K562 (cell line): ENCODE measurements around the gene SLC25A51. TPM values are rescaled to one million over a fixed set of nuclear protein-coding genes. Genes with fewer than 3 reads are reported as not detected.
A peak's percentile ranks its signal among the peaks of the same experiment; 100 is the strongest.

Experiments used
- ATAC-seq: fragments of 200-7000 bp; cut with Tn5 transposase; 3 replicates; pipeline ENCODE4 v1.9.1; 2020; ENCODE audit warnings: moderate library complexity
- BruUV-seq: library from RNA; stranded (reverse); fragments of 400-500 nt; replicated peaks from 2 replicates; lab custom pipeline; 2021; lab: Mats Ljungman, UMichigan
- CTCF ChIA-PET: fragments of 300-600 bp; formaldehyde crosslinking; extraction: SDS; loops from one replicate; lab custom pipeline; 2021; ENCODE audit warnings: low intra/inter-chr PET ratio; lab: Yijun Ruan, JAX
- POLR2A ChIA-PET: fragments of 300-600, 350-650 bp; sonication (Branson Sonifier 250); formaldehyde crosslinking; extraction: SDS; loops from one replicate; lab custom pipeline; 2021; ENCODE audit warnings: antibody characterized with exemption, inconsistent platforms; lab: Yijun Ruan, JAX
- DNase-seq, 4 experiments: peaks; one replicate each; pipeline versions ENCODE4 v3.0.0 to v3.0.0-alpha.2; 2011 to 2018; ENCODE audit warnings: low spot score in 3 of 4, mixed read lengths in 3 of 4; ENCODE audit errors: extremely low read depth in 1 of 4
- FAIRE-seq: peaks from 2 replicates; lab custom pipeline; 2011; peaks lifted over from hg19 to GRCh38; lab: Jason Lieb, UNC
- H2AFZ ChIP-seq: 2 replicates; pipeline ENCODE4 v1.6.0; 2011; ENCODE audit warnings: low read depth, low read length, control low read depth, inconsistent platforms
- H3K27ac ChIP-seq: fragments of 200-600 bp; 3 replicates; pipeline ENCODE4 v1.8.0; 2011; ENCODE audit warnings: low read depth, mild to moderate bottlenecking, control low read depth, inconsistent platforms, low read length, moderate library complexity, mixed read lengths; ENCODE audit errors: extremely low read depth
- H3K27me3 ChIP-seq, 2 experiments: fragments of 300-600 bp in 1 of 2; 2 replicates in 1 of 2; 3 replicates in 1 of 2; pipeline versions ENCODE4 v1.6.0 to v1.8.0; 2011; ENCODE audit warnings: inconsistent platforms in 2 of 2, low read length in 2 of 2, mild to moderate bottlenecking in 1 of 2, mixed read lengths in 1 of 2, moderate library complexity in 1 of 2; ENCODE audit not compliant: control insufficient read depth in 2 of 2, insufficient read depth in 2 of 2
- H3K36me3 ChIP-seq: fragments of 300-600 bp; 3 replicates; pipeline ENCODE4 v1.8.0; 2011; ENCODE audit warnings: mild to moderate bottlenecking, low read length, inconsistent platforms; ENCODE audit not compliant: control insufficient read depth, insufficient read depth
- H3K4me1 ChIP-seq, 2 experiments: fragments of 200-600 bp in 1 of 2; replicated peaks in 1 of 2; 2 replicates in 1 of 2; 3 replicates in 1 of 2; pipeline versions ENCODE4 v1.5.1 to v1.8.0; 2011; ENCODE audit warnings: inconsistent platforms in 2 of 2, low read length in 2 of 2, mild to moderate bottlenecking in 1 of 2, mixed read lengths in 1 of 2, moderate library complexity in 1 of 2; ENCODE audit not compliant: control insufficient read depth in 2 of 2, insufficient read depth in 2 of 2
- H3K4me2 ChIP-seq: 2 replicates; pipeline ENCODE4 v1.6.1; 2011; ENCODE audit warnings: low read length, control low read depth, inconsistent platforms, mixed read lengths; ENCODE audit not compliant: insufficient read depth
- H3K4me3 ChIP-seq: fragments of 200-600 bp; sonication (generic), shearing (Covaris generic); 2 replicates; pipeline ENCODE4 v1.5.1; 2016; ENCODE audit warnings: control low read depth, inconsistent platforms
- H3K79me2 ChIP-seq: fragments of 200-600 bp; 3 replicates; pipeline ENCODE4 v1.8.0; 2011; ENCODE audit warnings: low read length, inconsistent platforms; ENCODE audit not compliant: control insufficient read depth, insufficient read depth
- H3K9ac ChIP-seq, 2 experiments: 2 replicates each; pipeline versions ENCODE4 v1.6.0 to v1.6.1; 2011; ENCODE audit warnings: low read depth in 2 of 2, low read length in 2 of 2, control low read depth in 1 of 2, inconsistent platforms in 1 of 2, mild to moderate bottlenecking in 1 of 2, mixed read lengths in 1 of 2; ENCODE audit not compliant: insufficient read depth in 1 of 2
- H3K9me1 ChIP-seq: one replicate; pipeline ENCODE4 v1.6.0; 2011; ENCODE audit warnings: inconsistent platforms, mild to moderate bottlenecking, low read length, moderate library complexity; ENCODE audit not compliant: control insufficient read depth, insufficient read depth
- H3K9me3 ChIP-seq: replicated peaks from 2 replicates; pipeline ENCODE4 v1.5.1; 2011; ENCODE audit warnings: low read depth, low read length, inconsistent platforms; ENCODE audit not compliant: control insufficient read depth, insufficient read depth
- H4K20me1 ChIP-seq: replicated peaks from 2 replicates; pipeline ENCODE4 v1.6.1; 2011; ENCODE audit warnings: low read length, inconsistent platforms, mixed read lengths; ENCODE audit not compliant: control insufficient read depth, insufficient read depth
- ELF4 ChIP-seq: fragments of 450-650 bp; formaldehyde crosslinking; IDR thresholded peaks from 2 replicates; pipeline ENCODE4 v1.4.0; 2022; ENCODE audit warnings: missing genetic modification characterization
- KDM1A ChIP-seq, 2 experiments: fragments of 450-650 bp; IDR thresholded peaks; 2 replicates each; pipeline ENCODE4 v1.6.1; 2016; ENCODE audit warnings: mild to moderate bottlenecking in 2 of 2
- MITF ChIP-seq: IDR thresholded peaks from 2 replicates; pipeline ENCODE4 v1.6.1; 2014; ENCODE audit warnings: antibody characterized with exemption
- MTA3 ChIP-seq: fragments of 450-650 bp; formaldehyde crosslinking; IDR thresholded peaks from 2 replicates; pipeline ENCODE4 v1.6.1; 2017; ENCODE audit warnings: mild to moderate bottlenecking, borderline replicate concordance
- PRPF4 ChIP-seq: fragments of 200-400 bp; formaldehyde crosslinking; IDR thresholded peaks from one replicate; pipeline ENCODE4 v1.6.1; 2017; ENCODE audit warnings: low read length, low read depth, mild to moderate bottlenecking; ENCODE audit not compliant: insufficient read depth, poor library complexity, severe bottlenecking
- TEAD1 ChIP-seq, 2 experiments: fragments of 450-650 bp in 1 of 2; sonication (generic) in 1 of 2; formaldehyde crosslinking; IDR thresholded peaks; 2 replicates each; pipeline versions ENCODE4 v1.4.0 to v1.8.0; 2020 to 2022; ENCODE audit warnings: mild to moderate bottlenecking in 2 of 2, missing genetic modification reagents in 1 of 2
- in situ Hi-C: fragments of 300-500 bp; cut with MboI; formaldehyde crosslinking; loops from 4 replicates; pipeline ENCODE4 v1.15.0; 2018; ENCODE audit warnings: inconsistent platforms, mixed read lengths
- intact Hi-C: fragments of 100-400 bp; cut with micrococcal nuclease; formaldehyde crosslinking; loops from 2 replicates; pipeline ENCODE4 v1.14.2; 2022
- polyA plus RNA-seq, 8 experiments: library from polyadenylated mRNA; depleted of rRNA in 4 of 8; stranded (reverse) in 5 of 8; unstranded in 3 of 8; fragments of >200 nt; fragmentation: Nextera tagmentation in 2 of 8; fragmentation: Illumina TruSeq in 1 of 8; extraction: Ambion mirVana in 2 of 8; extraction: Trizol in 1 of 8; gene quantifications; 2 replicates each; pipeline versions ENCODE4 v1.2.1 to v1.2.3, GENCODE V29; 2011 to 2014; ENCODE audit warnings: inconsistent platforms in 1 of 8, missing spikeins in 1 of 8
- total RNA-seq, 7 experiments: library from RNA; depleted of rRNA in 6 of 7; stranded (reverse); fragments of >200 nt in 6 of 7; fragmentation: Illumina TruSeq in 2 of 7; extraction: Trizol in 2 of 7; gene quantifications; 2 replicates each; pipeline versions ENCODE4 v1.2.1 to v1.2.3, GENCODE V29; 2011 to 2021; ENCODE audit warnings: low replicate concordance in 1 of 7
- TF ChIP-seq, protein P1 (sequence below): fragments of 450-650 bp; IDR thresholded peaks from 2 replicates; pipeline ENCODE4 v1.6.1; 2016; ENCODE audit warnings: mild to moderate bottlenecking
- TF ChIP-seq, protein P2 (sequence below): sonication (generic); formaldehyde crosslinking; IDR thresholded peaks from 2 replicates; pipeline ENCODE4 v1.8.0; 2022; ENCODE audit warnings: mild to moderate bottlenecking, low read depth, missing genetic modification reagents

Gene SLC25A51
- total and polyA plus RNA-seq, 9 of the 15 experiments (the other 6 are each of a cell fraction or from before 2014, with no cell fraction given) = 9.1 to 40.7 (median 24.5) TPM

- TF ChIP-seq PRPF4 (no peak), ELF4 (CRISPR knock-in tag) (no peak), MTA3 (no peak), TEAD1 (CRISPR knock-in tag; IDR thresholded peaks at IDR 0.05) (no peak)
- TF ChIP-seq, protein P1, sequence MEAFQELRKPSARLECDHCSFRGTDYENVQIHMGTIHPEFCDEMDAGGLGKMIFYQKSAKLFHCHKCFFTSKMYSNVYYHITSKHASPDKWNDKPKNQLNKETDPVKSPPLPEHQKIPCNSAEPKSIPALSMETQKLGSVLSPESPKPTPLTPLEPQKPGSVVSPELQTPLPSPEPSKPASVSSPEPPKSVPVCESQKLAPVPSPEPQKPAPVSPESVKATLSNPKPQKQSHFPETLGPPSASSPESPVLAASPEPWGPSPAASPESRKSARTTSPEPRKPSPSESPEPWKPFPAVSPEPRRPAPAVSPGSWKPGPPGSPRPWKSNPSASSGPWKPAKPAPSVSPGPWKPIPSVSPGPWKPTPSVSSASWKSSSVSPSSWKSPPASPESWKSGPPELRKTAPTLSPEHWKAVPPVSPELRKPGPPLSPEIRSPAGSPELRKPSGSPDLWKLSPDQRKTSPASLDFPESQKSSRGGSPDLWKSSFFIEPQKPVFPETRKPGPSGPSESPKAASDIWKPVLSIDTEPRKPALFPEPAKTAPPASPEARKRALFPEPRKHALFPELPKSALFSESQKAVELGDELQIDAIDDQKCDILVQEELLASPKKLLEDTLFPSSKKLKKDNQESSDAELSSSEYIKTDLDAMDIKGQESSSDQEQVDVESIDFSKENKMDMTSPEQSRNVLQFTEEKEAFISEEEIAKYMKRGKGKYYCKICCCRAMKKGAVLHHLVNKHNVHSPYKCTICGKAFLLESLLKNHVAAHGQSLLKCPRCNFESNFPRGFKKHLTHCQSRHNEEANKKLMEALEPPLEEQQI = no peak
- TF ChIP-seq, protein P2, sequence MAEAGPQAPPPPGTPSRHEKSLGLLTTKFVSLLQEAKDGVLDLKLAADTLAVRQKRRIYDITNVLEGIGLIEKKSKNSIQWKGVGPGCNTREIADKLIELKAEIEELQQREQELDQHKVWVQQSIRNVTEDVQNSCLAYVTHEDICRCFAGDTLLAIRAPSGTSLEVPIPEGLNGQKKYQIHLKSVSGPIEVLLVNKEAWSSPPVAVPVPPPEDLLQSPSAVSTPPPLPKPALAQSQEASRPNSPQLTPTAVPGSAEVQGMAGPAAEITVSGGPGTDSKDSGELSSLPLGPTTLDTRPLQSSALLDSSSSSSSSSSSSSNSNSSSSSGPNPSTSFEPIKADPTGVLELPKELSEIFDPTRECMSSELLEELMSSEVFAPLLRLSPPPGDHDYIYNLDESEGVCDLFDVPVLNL (CRISPR knock-in tag) = no peak
Observed at GRCh38 chr9:37925006-37925405, 21.1 kb upstream of the SLC25A51 start (continued).

GRCh38 chr9:37924538-37924937, 20.6 kb upstream of the SLC25A51 start:
- no TSS peak for BruUV-seq

More at GRCh38 chr9:37924538-37924937, 20.6 kb upstream of the SLC25A51 start:
- ATAC-seq = no peak
- no peak for FAIRE-seq
- intact Hi-C loops = no loop called here
- ChIA-PET POLR2A (interaction anchor here (0.8 to 3.1 kb wide), 3 partner anchors 10 to 144 kb away, joined by 3 to 9 read pairs (median 3); no protein-coding TSS in a partner anchor), CTCF (no interaction called here)
- no peaks in the 10 kb centered on the region for H3K9me3 ChIP-seq
- no peaks in the 10 kb centered on the region for H3K27me3 ChIP-seq
- no peak overlapping the region for H3K9ac ChIP-seq
- H3K27ac ChIP-seq = no peak overlapping the region
- no peak overlapping the region for H3K4me2 ChIP-seq
- TF ChIP-seq MITF (no peak), KDM1A (IDR thresholded peaks at IDR 0.05) (peak in 1 of 2 experiments; percentile 11; a peak in 1 of 4 replicates)
- in situ Hi-C loops = no loop called here
- H3K36me3 ChIP-seq = peaks cover 8% of the 10 kb centered on the region; the same call in 2 of the 3 replicates
- H2AFZ ChIP-seq = no peak overlapping the region
- H3K4me3 ChIP-seq = no peak overlapping the region
- H4K20me1 ChIP-seq = peaks cover 10% of the 10 kb centered on the region; the same call in 1 of the 2 replicates
- peaks cover 5% of the 10 kb centered on the region for H3K9me1 ChIP-seq
- no peaks in the 10 kb centered on the region for H3K79me2 ChIP-seq
- peaks cover 11 to 33% of the 10 kb centered on the region in 2 experiments; a peak in 4 of 5 replicates for H3K4me1 ChIP-seq
- no peak for DNase-seq
